A549 (cell line): ENCODE data around the gene APCDD1L. TPM values are rescaled to one million over a fixed set of nuclear protein-coding genes. Genes with fewer than 3 reads are reported as not detected.

Experiments used
- ATAC-seq, 2 experiments: fragments of 200-7000 bp in 1 of 2; fragments of >200 bp in 1 of 2; cut with Nextera tagmentation in 1 of 2; cut with Tn5 transposase in 1 of 2; 3 replicates each; pipeline versions ENCODE4 v1.8.0 to v1.9.1; 2018 to 2020; ENCODE audit warnings: mild to moderate bottlenecking in 1 of 2, moderate library complexity in 1 of 2
- CTCF ChIA-PET: fragments of 300-600 bp; sonication (Branson Sonifier 250); formaldehyde crosslinking; extraction: SDS; loops from one replicate; lab custom pipeline; 2021; ENCODE audit warnings: antibody characterized with exemption, inconsistent platforms; lab: Yijun Ruan, JAX
- POLR2A ChIA-PET: fragments of 350-600 bp; formaldehyde crosslinking; extraction: SDS; loops from one replicate; lab custom pipeline; 2021; ENCODE audit warnings: antibody characterized with exemption, inconsistent platforms; lab: Yijun Ruan, JAX
- DNase-seq, 2 experiments: peaks; one replicate each; pipeline versions ENCODE4 v3.0.0 to v3.0.0-alpha.2; 2011 to 2016; ENCODE audit warnings: low read depth in 1 of 2, low spot score in 1 of 2
- FAIRE-seq: peaks from 2 replicates; lab custom pipeline; 2011; peaks lifted over from hg19 to GRCh38; lab: Jason Lieb, UNC
- H3K27ac ChIP-seq, 2 experiments: fragments of >200 bp; sonication (Bioruptor Twin); formaldehyde crosslinking; 3 replicates each; pipeline ENCODE4 v1.5.1; 2016 to 2017
- H3K4me1 ChIP-seq: fragments of >200 bp; sonication (Bioruptor Twin); formaldehyde crosslinking; 3 replicates; pipeline ENCODE4 v1.6.1; 2016
- H3K4me2 ChIP-seq: fragments of >200 bp; sonication (Bioruptor Twin); formaldehyde crosslinking; 3 replicates; pipeline ENCODE4 v1.6.1; 2016
- H3K4me3 ChIP-seq: fragments of >200 bp; sonication (Bioruptor Twin); formaldehyde crosslinking; 3 replicates; pipeline ENCODE4 v1.5.1; 2016
- H3K9me3 ChIP-seq: fragments of >200 bp; sonication (Bioruptor Twin); formaldehyde crosslinking; 3 replicates; pipeline ENCODE4 v1.6.1; 2016
- BCL3 ChIP-seq: fragments of >200 bp; sonication (Bioruptor Twin); formaldehyde crosslinking; IDR thresholded peaks from 3 replicates; pipeline ENCODE4 v1.6.1; 2016
- CHD2 ChIP-seq: fragments of 150-350 bp; IDR thresholded peaks from 2 replicates; pipeline ENCODE4 v1.6.1; 2014; ENCODE audit warnings: low read length; ENCODE audit not compliant: partially characterized antibody
- E2F6 ChIP-seq: IDR thresholded peaks from 2 replicates; pipeline ENCODE4 v1.6.1; 2012; ENCODE audit warnings: low read depth, borderline replicate concordance
- EP300 ChIP-seq, 2 experiments: fragments of >200 bp; sonication (Bioruptor Twin); formaldehyde crosslinking; IDR thresholded peaks; 2 replicates in 1 of 2; 3 replicates in 1 of 2; pipeline ENCODE4 v1.6.1; 2016 to 2017
- FOSB ChIP-seq: fragments of 250-450 bp; sonication (Bioruptor Pico); IDR thresholded peaks from 2 replicates; pipeline ENCODE4 v1.5.0; 2020; ENCODE audit warnings: mild to moderate bottlenecking, moderate library complexity
- FOXS1 ChIP-seq: fragments of 250-450 bp; sonication (Bioruptor Pico); IDR thresholded peaks from 2 replicates; pipeline ENCODE4 v1.5.0; 2020; ENCODE audit warnings: mild to moderate bottlenecking, moderate library complexity
- HDAC2 ChIP-seq: fragments of 200-600 bp; sonication (generic); IDR thresholded peaks from 2 replicates; pipeline ENCODE4 v1.6.1; 2016
- HMGXB4 ChIP-seq: fragments of 250-450 bp; sonication (Bioruptor Pico); IDR thresholded peaks from 2 replicates; pipeline ENCODE4 v1.5.0; 2021; ENCODE audit warnings: mild to moderate bottlenecking, moderate library complexity, borderline replicate concordance
- HOXB13 ChIP-seq: fragments of 250-450 bp; sonication (Bioruptor Pico); IDR thresholded peaks from 2 replicates; pipeline ENCODE4 v1.5.0; 2020; ENCODE audit warnings: low read depth, mild to moderate bottlenecking, moderate library complexity
- JUN ChIP-seq, 2 experiments: fragments of >200 bp; sonication (Bioruptor Twin); formaldehyde crosslinking; IDR thresholded peaks; 2 replicates in 1 of 2; 3 replicates in 1 of 2; pipeline ENCODE4 v1.6.1; 2016 to 2017
- KDM5A ChIP-seq: fragments of 200-600 bp; sonication (generic); IDR thresholded peaks from 2 replicates; pipeline ENCODE4 v1.6.1; 2016; ENCODE audit warnings: antibody characterized with exemption, mild to moderate bottlenecking
- MAFK ChIP-seq: fragments of 450-650 bp; IDR thresholded peaks from 2 replicates; pipeline ENCODE4 v1.6.1; 2014; ENCODE audit not compliant: partially characterized antibody
- MAX ChIP-seq: IDR thresholded peaks from 2 replicates; pipeline ENCODE4 v1.6.1; 2012
- MYC ChIP-seq: IDR thresholded peaks from 2 replicates; pipeline ENCODE4 v1.6.1; 2012; ENCODE audit warnings: mild to moderate bottlenecking, inconsistent platforms, low read length, improper control_type of control experiment, borderline replicate concordance
- NPAS2 ChIP-seq: fragments of 250-450 bp; sonication (Bioruptor Pico); IDR thresholded peaks from 2 replicates; pipeline ENCODE4 v1.8.0; 2022; ENCODE audit warnings: mild to moderate bottlenecking, moderate library complexity, borderline replicate concordance
- PBX3 ChIP-seq: IDR thresholded peaks from 2 replicates; pipeline ENCODE4 v1.6.1; 2012
- PHF8 ChIP-seq: fragments of 200-600 bp; sonication (generic); IDR thresholded peaks from 2 replicates; pipeline ENCODE4 v1.6.1; 2016; ENCODE audit warnings: low read depth, mild to moderate bottlenecking, antibody characterized with exemption, moderate library complexity, borderline replicate concordance
- POLR2A ChIP-seq: IDR thresholded peaks from 2 replicates; pipeline ENCODE4 v1.6.1; 2012; ENCODE audit warnings: mild to moderate bottlenecking, low read length
- RAD21 ChIP-seq, 2 experiments: fragments of >200 bp in 1 of 2; sonication (Bioruptor Twin) in 1 of 2; formaldehyde crosslinking in 1 of 2; IDR thresholded peaks in 1 of 2; conservative IDR thresholded peaks in 1 of 2; 2 replicates in 1 of 2; 3 replicates in 1 of 2; pipeline ENCODE4 v1.6.1; 2012 to 2018; ENCODE audit warnings: inconsistent platforms in 1 of 2
- SREBF2 ChIP-seq: fragments of 450-650 bp; IDR thresholded peaks from 2 replicates; pipeline ENCODE4 v1.6.1; 2014; ENCODE audit warnings: mild to moderate bottlenecking, moderate library complexity
- TFCP2L1 ChIP-seq: fragments of 250-450 bp; sonication (Bioruptor Pico); IDR thresholded peaks from 2 replicates; pipeline ENCODE4 v1.5.0; 2021; ENCODE audit warnings: mild to moderate bottlenecking
- ZC3H11A ChIP-seq: fragments of 450-650 bp; IDR thresholded peaks from 2 replicates; pipeline ENCODE4 v1.6.1; 2014; ENCODE audit warnings: antibody characterized with exemption, mild to moderate bottlenecking
- ZSCAN20 ChIP-seq: fragments of 250-450 bp; sonication (Bioruptor Pico); IDR thresholded peaks from 2 replicates; pipeline ENCODE4 v1.8.0; 2022; ENCODE audit warnings: mild to moderate bottlenecking, moderate library complexity
- WGBS: methylation state at CpG from one replicate; pipeline ENCODE4 v1.1.6; 2017; ENCODE audit errors: missing lambda C conversion rate; 5-methylcytosine and 5-hydroxymethylcytosine counted together
- polyA plus RNA-seq, 4 experiments: library from polyadenylated mRNA; depleted of rRNA in 3 of 4; stranded (reverse); fragments of >200 nt; fragmentation: RNase III in 1 of 4; extraction: RNeasy Plus Mini Kit Qiagen cat#74134 plus additional on column Dnase treatment in 1 of 4; gene quantifications; 2 replicates in 3 of 4; 3 replicates in 1 of 4; pipeline ENCODE4 v1.2.3, GENCODE V29; 2011 to 2017

Gene APCDD1L
- polyA plus RNA-seq, 2 of the 4 experiments (the other 2 are of a cell fraction): not detected

- no peak overlapping the region for H3K4me3 ChIP-seq
- TF ChIP-seq BCL3 (no peak), MAFK (no peak), ZSCAN20 (CRISPR knock-in tag) (no peak), RAD21 (conservative IDR thresholded peaks at IDR 0.05 in 1 of 2, IDR thresholded peaks at IDR 0.05 in 1 of 2) (no peak), PHF8 (no peak), NPAS2 (CRISPR knock-in tag) (no peak), MAX (no peak), KDM5A (no peak), SREBF2 (no peak), JUN (IDR thresholded peaks at IDR 0.05) (no peak), MYC (no peak), EP300 (IDR thresholded peaks at IDR 0.05) (no peak), HDAC2 (no peak), POLR2A (no peak), PBX3 (no peak), FOSB (CRISPR knock-in tag) (no peak), ZC3H11A (no peak), TFCP2L1 (CRISPR knock-in tag) (no peak), HOXB13 (CRISPR knock-in tag) (no peak)
- FAIRE-seq: no peak
- WGBS: 75% methylated on average over 8 of the region's 8 CpGs
- no peaks in the 10 kb centered on the region for H3K9me3 ChIP-seq
- ChIA-PET POLR2A (no interaction called here), CTCF (interaction anchor here (1.3 kb wide), 1 partner anchor 68 kb away, joined by 3 read pairs; no protein-coding TSS in a partner anchor)
- H3K4me1 ChIP-seq: 0 out of 3 replicates have a peak, but pooled peaks cover 4% of the 10 kb centered on the region
- no peak overlapping the region for H3K4me2 ChIP-seq
- H3K27ac ChIP-seq: no peak overlapping the region
- ATAC-seq: no peak
- no peak for DNase-seq
Measured at GRCh38 chr20:58551631-58552030, 36.4 kb upstream of the APCDD1L start.

GRCh38 chr20:58550275-58551059 is 35.3 kb upstream of the APCDD1L start:
- H3K4me3 ChIP-seq: no peak overlapping the region
- WGBS: 55% methylated on average over 17 of the region's 17 CpGs
- H3K4me1 ChIP-seq: 0 out of 3 replicates have a peak, but pooled peaks cover 4% of the 10 kb centered on the region
- no peaks in the 10 kb centered on the region for H3K9me3 ChIP-seq
- H3K27ac ChIP-seq: no peak overlapping the region
- ChIA-PET POLR2A (no interaction called here), CTCF (interaction anchor here (0.6 to 1.3 kb wide), 2 partner anchors 69 to 313 kb away, joined by 3 read pairs; no protein-coding TSS in a partner anchor)
- H3K4me2 ChIP-seq: no peak overlapping the region
- ATAC-seq: no peak
- TF ChIP-seq RAD21 (conservative IDR thresholded peaks at IDR 0.05 in 1 of 2, IDR thresholded peaks at IDR 0.05 in 1 of 2) (no peak), HDAC2 (no peak), FOXS1 (CRISPR knock-in tag) (no peak), CHD2 (no peak), E2F6 (no peak), HMGXB4 (no peak)
- TF ChIP-seq, all 56 proteins: peak for 0
- no peak for FAIRE-seq
- no peak for DNase-seq
